ENCODE data around the gene ADAMTS13.

The ADAMTS13 gene

DNA sequence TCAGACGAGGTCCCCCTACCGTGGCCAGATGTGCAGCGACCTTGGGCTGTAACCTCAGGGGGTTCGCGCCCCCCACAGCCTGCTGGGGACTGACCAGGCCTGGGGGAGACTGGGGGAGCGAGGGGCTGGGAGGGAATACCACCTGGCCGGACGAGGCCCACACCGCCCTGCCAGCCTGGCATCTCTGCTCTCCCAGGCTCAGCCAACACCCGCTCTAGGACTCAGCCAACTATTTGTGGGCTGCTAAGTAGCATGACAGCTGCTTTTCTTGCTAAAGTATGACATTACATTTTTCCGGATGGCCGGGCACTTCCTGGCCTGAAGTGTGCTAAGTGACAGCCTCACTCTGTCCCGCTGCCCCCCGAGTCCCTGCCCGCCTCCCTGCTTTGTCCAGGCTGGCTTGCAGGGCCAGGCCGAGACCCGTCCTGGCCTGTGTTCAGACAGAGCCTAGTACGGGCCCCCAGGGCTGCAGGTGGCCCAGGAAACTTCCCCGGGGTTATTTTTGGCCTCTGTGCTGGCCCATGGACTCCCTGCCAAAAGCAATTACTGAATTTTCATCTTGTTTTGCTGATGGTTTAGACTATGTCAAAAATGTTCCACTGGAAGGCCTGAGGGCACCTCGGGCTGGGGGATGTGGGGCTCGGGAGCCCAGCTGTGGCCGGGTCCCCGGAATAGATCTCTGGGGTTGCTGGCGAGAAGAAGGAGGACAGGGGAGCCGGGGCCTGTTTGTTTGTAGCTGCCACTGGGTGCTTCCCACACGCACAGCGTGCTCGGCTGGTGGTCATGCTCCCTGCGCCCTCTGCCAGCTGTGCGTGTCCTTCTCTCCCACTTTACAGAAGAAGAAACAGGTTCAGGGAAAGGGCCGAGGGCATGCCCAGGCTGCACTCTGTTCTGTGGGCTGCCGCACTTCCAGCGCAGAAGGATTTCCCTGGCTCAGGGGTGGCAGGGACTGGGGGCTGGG, 70.2 kb downstream of the ADAMTS13 start:
- DNase-seq: no peak

DNA sequence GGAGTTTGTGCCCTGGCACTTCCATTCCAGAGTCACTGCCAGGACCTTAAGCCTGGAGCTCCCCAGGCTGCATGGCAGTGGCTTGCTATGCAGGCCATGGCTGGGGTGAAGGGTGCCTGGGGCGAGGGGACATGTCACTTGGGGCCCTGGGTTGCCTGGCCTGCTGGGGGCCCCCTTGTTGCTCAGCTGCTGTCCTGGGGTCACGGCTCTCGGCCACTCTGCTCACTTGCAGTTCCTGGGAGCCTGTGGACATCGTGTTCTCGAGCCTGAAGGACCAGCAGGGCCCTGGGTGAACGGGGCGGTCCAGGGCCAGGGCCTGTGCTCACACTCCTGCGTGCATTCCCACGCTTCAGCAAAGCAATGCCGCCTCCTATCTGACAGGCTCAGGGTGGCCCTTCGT, 71.3 kb downstream of the ADAMTS13 start:
- no peak for DNase-seq

DNA sequence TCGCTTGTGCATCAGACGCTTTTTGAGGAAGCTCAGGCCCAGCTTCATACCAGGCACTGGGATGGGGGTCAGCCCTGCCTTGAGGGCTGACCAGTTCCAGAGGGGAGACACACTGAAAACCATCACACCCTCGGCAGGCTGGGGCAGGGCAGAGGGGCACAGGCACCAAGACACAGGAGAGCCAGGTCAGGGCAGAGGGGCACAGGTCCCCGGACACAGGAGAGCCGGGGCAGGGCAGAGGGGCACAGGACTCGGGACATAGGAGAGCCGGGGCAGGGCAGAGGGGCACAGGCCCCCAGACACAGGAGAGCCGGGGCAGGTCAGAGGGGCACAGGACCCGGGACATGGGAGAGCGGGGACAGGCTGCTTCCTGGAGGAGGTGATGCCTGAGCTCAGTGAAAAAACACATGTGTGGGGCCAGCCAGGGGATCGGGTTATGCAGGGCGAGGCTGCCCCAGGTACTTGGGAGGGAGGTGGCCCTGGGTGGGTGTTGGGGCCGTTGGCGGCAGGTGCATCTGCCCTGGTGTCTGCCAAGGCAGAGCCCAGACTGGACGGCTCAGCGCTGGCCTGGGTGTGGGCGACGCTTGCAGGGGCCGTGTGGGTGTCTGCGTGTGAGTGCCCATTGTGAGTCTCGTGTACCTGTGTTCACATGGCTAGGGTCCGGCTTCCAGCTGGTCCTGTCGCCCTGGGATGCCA, 71.8 kb downstream of the ADAMTS13 start:
- no peak for DNase-seq

DNA sequence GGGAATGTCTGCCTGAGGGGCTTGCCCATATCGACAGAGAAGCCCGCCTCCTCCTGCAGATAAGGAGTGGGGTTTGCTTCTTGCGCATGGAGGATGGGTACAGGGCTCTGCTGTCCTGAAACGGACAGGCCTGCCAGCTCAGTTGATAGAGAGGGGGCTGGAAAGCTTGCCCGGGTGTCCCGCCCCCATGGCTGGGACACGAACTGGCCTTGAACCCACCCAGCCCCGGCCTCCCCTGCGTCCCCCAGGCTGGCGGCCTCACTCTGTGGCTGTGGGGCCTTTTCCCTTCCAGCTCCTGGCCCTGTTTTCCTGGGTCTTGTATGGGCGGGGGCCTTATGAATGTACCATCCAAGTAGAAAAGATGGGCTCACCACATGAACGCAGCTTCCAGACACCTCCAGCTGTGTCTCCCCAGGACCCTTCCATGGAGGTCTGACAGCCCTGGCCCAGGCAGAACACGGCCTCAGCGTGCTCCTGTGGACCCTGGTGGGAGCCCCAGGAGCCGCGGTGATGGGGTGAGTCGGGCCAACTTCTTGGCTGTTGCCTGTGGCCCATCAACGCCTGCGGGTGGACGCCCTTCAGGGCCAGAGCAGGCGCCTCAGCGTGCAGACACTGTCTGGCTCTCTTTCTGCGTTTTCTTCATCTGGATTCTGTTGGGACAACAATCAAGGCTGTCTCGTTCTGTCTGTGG, 72.6 kb downstream of the ADAMTS13 start:
- no peak for DNase-seq

DNA sequence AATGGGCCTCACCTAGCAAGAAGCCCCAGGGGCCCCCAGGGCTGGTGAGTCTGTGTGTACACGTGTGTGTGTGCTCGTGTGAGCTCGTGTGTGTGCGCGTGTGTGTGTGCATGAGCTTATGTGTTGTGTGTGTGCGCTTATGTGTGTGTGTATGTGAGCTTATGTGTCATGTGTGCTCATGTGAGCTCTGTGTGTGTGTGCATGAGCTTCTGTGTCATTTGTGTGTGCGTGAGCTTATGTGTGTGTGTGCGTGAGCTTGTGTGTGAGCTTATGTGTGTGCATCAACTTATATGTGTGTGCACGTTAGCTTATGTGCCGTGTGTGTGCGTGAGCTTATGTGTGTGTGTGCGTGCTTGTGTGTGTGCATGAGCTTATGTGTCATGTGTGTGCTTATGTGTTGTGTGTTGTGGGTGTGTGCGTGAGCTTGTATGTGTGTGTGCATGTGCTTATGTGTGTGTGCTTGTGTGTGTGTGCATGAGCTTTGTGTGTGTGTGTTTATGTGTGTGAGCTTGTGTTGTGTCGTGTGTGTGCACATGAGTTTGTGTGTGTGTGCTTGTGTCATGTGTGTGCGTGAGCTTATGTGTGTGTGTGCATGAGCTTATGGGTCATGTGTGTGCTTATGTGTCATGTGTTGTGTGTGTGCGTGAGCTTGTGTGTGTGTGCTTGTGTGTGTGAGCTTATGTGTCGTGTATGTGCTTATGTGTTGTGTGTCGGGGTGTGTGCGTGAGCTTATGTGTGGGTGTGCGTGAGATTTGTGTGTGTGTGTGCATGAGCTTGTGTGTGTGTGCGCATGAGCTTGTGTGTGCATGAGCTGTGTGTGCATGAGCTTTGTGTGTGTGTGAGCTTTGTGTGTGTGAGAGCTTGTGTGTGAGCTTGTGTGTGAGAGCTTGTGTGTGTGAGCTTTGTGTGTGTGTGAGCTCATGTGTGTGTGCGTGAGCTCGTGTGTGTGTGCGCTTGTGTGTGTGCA, 73.4 kb downstream of the ADAMTS13 start:
- no peak for DNase-seq

DNA sequence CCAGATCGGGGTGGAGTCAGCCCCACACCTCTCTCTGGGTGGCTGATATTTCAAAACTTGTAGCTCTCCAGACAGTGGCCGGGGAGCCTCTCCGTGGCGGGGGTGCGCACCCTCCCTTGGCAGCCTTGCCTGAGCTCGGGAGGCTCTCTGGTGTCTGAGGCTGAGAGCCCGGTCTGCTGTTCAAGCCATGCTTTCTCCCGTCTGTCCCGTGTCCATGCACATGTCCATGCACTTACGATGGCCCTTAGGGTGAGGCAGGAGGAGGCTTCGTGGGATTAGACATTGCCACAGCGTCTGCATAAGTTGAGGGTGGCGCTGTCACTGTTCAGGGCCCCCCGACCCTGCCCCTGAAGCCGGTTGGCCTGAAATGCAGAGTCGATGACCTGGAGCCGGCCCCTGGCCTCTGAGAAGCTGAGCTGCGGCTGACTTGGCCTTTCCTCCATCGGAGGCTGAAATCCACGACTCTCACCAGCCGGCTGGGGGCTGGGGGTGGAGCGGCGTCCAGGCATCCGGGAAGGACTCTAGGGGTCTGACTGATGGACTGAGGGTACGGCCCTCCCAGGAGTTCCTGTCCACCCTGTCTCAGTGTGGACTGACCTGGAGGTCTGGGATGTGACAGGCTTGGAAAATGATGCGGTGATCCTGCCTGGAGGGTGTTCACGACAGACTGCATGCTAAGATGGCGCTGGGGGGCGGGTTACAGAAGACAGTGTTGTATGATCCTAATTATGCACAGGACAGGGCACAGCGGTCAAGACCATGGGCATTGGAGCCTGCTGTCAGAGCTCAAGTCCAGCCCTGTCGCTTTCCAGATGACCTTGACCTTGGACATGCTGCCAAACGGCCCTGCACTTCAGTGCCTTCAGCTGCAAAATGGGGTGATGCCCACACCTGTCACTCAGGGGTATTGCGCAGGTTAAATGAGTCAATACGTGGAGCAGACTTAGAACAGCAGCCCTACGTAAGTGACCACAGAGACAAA, 75.0 kb downstream of the ADAMTS13 start:
- no peak for DNase-seq

DNA sequence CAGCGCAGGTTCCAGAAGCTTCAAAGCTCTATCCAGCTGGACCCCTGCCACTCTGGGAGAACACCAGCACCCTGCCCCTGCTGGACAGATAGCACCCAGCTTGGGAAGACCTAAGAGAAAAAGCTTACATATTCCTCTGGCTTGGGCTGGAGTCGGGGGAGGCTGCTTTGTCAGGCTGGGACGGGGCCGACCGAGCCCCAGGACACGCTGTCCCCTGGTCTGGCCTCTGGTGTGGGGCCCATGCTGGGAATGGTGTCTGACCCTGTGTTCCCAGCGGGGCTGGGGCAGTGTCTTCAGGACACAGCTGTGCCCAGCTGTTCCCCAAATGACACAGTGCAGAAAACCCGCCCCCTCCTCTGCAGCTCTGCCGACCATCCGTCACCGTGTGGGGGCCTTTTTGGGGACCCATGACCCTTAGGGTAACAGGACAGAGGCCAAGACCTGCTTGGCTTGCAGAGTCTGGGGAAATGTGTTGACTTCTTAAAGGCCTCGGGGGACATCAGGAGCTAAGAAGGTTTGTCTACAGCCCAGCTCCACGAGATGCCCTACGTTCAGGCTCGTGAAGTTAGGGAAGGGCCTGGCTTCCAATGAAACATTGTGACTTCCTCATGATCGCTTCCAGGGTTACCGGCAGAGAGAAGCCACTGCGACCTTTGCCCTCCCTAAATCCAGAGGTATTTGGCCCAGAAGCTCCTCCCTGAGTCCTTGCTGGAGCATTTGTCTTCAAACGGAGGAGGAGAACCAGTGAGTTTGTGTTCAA, 77.1 kb downstream of the ADAMTS13 start:
- no peak for DNase-seq

DNA sequence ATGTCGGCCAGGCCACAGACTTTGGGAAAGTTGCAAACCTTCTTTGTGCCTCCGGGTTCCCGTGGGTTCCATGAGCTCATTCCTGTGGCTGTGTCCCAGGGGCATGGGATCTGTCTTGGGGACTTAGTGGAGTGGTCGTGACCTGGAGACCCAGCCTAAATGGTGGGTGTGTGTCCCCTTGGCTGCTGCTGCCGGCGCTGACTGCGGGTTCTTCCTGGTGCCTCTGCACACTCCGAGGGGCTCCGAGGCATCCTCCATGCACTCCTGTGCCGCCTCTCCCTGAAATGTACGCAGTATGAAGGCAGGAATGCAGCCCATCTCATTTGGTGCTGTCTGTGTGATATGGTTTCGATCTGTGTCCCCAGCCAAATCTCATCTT, 77.7 kb downstream of the ADAMTS13 start:
- DNase-seq: no peak

DNA sequence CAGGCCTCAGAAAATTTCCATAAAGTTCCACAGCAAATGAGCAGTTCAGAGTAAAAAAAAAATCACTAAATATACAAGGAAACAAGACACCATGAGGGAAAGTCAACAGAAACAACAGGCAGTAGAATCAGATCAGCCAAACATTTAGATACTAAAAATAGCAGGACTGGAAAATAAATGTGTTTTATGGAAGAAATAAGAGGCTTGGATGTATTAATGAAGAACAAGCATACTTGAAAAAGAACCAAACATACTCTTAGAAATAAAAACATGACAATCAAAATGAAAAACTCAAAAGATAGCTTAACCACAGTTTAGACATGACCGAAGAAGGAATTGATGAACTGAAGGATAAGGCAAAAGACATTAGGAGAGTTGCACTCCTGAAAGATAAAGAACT, 79.9 kb downstream of the ADAMTS13 start:
- no peak for DNase-seq

DNA sequence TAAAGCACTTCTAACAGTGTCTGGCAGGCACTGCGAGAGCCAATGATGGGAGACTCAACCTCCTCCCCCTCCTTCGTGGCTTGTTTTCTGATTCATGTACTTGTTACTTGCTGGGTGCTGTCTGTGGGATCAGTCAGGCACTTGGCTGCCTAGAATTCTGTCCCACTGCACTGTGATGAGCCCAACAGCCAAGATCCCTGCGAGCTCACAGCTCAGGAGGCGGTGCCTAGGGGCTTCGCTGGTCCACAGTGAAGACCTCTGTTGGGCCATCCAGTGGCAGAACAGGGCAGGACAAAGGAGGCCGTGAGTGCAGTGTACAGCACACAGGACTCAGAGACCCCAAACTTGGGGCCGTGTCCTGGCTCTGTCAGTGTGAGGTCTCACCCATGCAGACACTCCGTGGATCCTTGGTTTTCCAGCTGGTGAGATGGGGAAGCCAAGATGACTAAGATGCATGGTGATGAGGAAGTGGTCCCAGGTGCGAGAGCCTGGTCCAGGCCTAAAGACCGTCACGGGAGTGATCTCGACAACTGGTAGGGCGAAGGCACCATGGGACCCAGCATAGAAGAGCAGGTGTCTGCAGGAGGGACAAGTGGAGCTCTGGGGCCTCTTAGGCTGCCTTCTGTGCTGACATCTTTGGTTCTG, 83.1 kb downstream of the ADAMTS13 start:
- no peak for DNase-seq

DNA sequence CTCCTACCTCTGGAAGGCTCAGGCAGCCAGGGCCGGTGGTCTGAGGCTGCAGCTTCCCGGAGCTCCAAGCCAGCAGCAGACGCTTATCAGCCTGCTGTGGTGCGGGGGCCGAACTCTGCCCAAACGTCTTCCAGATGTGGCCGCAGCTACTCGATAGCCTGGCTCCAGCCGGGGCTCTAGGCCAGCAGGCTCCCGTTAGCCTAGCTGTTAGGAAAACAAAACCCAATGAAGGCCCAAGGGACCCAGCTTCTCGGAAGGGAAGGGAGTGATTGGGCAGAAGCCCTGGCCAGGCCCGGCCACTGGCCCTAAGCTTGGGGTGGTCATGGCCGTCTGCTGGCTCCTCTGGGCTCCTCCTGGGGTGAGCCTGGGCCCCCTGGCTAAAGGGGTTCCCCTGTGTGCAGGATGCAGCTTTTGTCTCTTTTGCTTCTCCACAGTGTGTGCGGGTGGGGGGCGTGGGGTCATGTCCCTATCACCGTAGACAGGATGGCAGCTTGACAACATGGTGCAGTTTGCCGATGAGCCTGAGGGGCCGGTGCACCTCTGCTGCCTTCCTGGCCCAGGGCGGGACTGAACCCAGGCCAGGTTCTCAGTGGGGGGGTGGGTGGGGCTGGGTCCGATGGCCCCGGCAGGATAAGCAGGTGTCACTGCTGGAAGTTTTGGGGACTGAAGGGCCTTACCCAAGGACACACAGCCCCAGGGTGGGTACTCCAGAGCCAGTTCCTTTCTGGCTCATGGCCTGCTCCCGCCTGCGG, 83.9 kb downstream of the ADAMTS13 start:
- no peak for DNase-seq

DNA sequence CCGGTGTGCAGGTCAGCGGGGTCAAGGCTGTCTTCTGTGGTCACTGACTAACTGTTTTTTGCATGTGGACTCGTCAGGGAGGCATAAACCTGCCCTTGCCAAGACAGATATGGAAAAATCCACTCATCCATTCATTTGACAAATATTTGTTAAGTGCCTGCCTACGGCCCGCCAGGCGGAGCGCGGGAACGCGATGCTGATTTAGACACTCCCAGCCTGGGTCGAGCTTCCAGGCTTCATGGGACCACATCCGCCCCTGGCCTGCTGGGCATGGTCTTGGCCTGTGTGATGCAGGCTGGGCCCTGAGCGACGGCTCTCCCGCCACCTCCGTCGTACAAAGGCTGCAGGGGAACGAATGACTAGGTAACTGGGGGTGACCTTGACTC, 84.5 kb downstream of the ADAMTS13 start:
- DNase-seq: no peak

DNA sequence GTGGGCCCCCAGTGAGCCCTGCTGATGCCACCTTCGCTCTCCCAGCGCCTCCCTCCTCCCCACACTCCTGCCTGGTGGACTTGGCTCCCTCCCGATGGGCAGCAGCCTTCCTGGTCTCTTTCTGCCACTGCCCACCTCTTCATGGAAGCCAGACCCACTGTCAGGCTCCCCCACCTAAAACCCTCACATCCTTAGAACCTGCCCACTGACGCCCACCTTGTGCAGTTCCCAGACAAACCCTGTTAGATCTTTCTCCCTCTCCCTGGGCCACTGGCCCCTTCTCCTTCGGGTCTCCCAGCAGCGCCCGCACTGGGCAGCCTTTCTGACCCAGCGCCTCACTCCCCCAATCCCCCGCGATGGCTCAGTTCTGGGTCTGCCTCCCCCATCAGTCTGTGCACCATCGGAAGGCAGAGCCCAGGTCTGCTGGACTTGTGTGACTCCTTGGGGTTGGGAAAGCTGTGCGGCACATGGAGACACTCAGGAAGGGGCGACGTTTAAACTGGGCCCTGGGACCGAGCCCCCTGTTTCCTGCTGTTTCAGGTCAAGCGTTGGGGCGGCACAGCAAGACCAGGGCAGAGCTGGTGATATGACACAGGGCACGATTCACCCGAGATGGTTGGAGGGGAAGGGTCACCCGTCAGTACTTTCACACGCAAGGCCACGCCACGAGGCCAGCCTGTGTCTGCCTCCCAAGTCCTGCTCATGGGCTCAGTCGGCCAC, 85.2 kb downstream of the ADAMTS13 start:
- DNase-seq: no peak

DNA sequence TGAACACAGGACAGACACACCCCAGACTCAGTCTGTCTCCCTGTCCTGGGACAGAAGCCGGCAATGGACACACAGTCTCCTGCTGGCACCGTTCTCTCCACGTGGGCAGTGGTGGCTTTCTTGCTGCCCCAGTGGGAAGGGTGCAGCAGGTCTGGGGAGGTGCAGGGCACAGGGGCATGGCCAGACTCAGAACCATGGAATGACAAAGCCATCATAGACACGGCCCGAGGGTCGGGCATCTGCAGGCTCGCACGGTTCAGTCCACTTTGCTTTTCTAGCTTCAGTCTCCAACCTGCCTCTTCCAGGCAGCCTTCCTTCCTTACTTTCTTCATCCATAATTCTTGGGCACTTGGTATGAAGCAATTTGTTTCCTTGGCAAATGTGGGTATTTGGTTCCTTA, 85.9 kb downstream of the ADAMTS13 start:
- DNase-seq: no peak

Data from stimulated activated CD4-positive, alpha-beta T cell treated with anti-CD3 and anti-CD28 coated beads, Interleukin-15, amount 100 ng/mL, for 24 hours (primary cell).